Gastrocnemius medialis (tissue), 4 donors: Measurements from ENCODE around the gene DTHD1. TPM values are rescaled to one million over a fixed set of nuclear protein-coding genes. Genes with fewer than 3 reads are reported as not detected.

Experiments
- ATAC-seq, 2 donors: fragments of 150-250 bp; one replicate each; pipeline ENCODE4 v1.9.1; 2016
- DNase-seq, 2 donors: peaks; one replicate each; pipeline ENCODE4 v3.0.0-alpha.2; 2019
- H3K27ac ChIP-seq, 4 donors: fragments of 200-600 bp; sonication (generic); 1 replicate in 1 of 4; 2 replicates in 3 of 4; pipeline ENCODE4 v1.5.1; 2016 to 2018; ENCODE audit warnings: mild to moderate bottlenecking in 2 of 4, moderate library complexity in 1 of 4
- H3K27me3 ChIP-seq, 3 donors: fragments of 200-600 bp; sonication (generic) in 2 of 3; 1 replicate in 1 of 3; 2 replicates in 2 of 3; pipeline versions ENCODE4 v1.5.1 to v1.6.0; 2016 to 2019; ENCODE audit warnings: mild to moderate bottlenecking in 1 of 3, moderate library complexity in 1 of 3
- H3K36me3 ChIP-seq, 2 donors: fragments of 200-600 bp; sonication (generic) in 1 of 2; one replicate each; pipeline ENCODE4 v1.5.1; 2017 to 2018
- H3K4me1 ChIP-seq, 2 donors: fragments of 200-600 bp; sonication (generic) in 1 of 2; one replicate each; pipeline ENCODE4 v1.5.1; 2016 to 2017; ENCODE audit warnings: mild to moderate bottlenecking in 2 of 2
- H3K4me3 ChIP-seq, 4 donors: fragments of 200-600 bp; sonication (generic) in 3 of 4; 1 replicate in 1 of 4; 2 replicates in 3 of 4; pipeline ENCODE4 v1.5.1; 2016 to 2019; ENCODE audit warnings: mild to moderate bottlenecking in 2 of 4
- H3K9me3 ChIP-seq, 3 donors: fragments of 200-600 bp; sonication (generic) in 2 of 3; 1 replicate in 1 of 3; 2 replicates in 2 of 3; pipeline ENCODE4 v1.5.1; 2016 to 2019
- POLR2A ChIP-seq, 2 donors: fragments of 450-650 bp; IDR thresholded peaks; one replicate each; pipeline ENCODE4 v1.6.1; 2017; ENCODE audit warnings: antibody characterized with exemption in 2 of 2, mild to moderate bottlenecking in 2 of 2, moderate library complexity in 2 of 2
- in situ Hi-C, 4 donors: fragments of 200-750 bp; cut with MboI; loops; one replicate each; pipeline versions ENCODE4 v1.15.0 to v1.8.0; 2017; ENCODE audit warnings: low sequenced_read_pairs in 4 of 4
- intact Hi-C: fragments of 100-400 bp; cut with DNase I; formaldehyde crosslinking; loops from one replicate; pipeline ENCODE4 v1.15.1; 2023; ENCODE audit warnings: low total_unique reads
- total RNA-seq, 4 donors: library from RNA; depleted of rRNA; stranded (reverse); fragments of >200 nt; gene quantifications; one replicate each; pipeline versions ENCODE4 v1.1.0 to v1.2.3, GENCODE V29; 2016
- TF ChIP-seq, protein P1 (sequence below), 5 experiments: fragments of 450-650 bp in 3 of 5; fragments of 200-600 bp in 2 of 5; sonication (generic) in 2 of 5; IDR thresholded peaks in 4 of 5; conservative IDR thresholded peaks in 1 of 5; 1 replicate in 4 of 5; 2 replicates in 1 of 5; pipeline ENCODE4 v1.5.1; 2016 to 2019; ENCODE audit warnings: antibody characterized with exemption in 5 of 5, mild to moderate bottlenecking in 3 of 5, moderate library complexity in 3 of 5

Gene DTHD1
- total RNA-seq, 4 donors from 2014 or later = 0.10 TPM; not detected in 3

- H3K27ac ChIP-seq = no peak overlapping the region
- TF ChIP-seq, protein P1, sequence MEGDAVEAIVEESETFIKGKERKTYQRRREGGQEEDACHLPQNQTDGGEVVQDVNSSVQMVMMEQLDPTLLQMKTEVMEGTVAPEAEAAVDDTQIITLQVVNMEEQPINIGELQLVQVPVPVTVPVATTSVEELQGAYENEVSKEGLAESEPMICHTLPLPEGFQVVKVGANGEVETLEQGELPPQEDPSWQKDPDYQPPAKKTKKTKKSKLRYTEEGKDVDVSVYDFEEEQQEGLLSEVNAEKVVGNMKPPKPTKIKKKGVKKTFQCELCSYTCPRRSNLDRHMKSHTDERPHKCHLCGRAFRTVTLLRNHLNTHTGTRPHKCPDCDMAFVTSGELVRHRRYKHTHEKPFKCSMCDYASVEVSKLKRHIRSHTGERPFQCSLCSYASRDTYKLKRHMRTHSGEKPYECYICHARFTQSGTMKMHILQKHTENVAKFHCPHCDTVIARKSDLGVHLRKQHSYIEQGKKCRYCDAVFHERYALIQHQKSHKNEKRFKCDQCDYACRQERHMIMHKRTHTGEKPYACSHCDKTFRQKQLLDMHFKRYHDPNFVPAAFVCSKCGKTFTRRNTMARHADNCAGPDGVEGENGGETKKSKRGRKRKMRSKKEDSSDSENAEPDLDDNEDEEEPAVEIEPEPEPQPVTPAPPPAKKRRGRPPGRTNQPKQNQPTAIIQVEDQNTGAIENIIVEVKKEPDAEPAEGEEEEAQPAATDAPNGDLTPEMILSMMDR (IDR thresholded peaks at IDR 0.05 in 4 of 5, conservative IDR thresholded peaks at IDR 0.05 in 1 of 5) = no peak
- TF ChIP-seq POLR2A (IDR thresholded peaks at IDR 0.05) = no peak
- no peaks in the 10 kb centered on the region for H3K27me3 ChIP-seq
- H3K4me3 ChIP-seq = no peak overlapping the region
- intact Hi-C loops = no loop called here
- H3K9me3 ChIP-seq = no peaks in the 10 kb centered on the region
- H3K36me3 ChIP-seq = no peaks in the 10 kb centered on the region
- no peaks in the 10 kb centered on the region for H3K4me1 ChIP-seq
- ATAC-seq (no peak), DNase-seq (no peak)
- in situ Hi-C loops = no loop called here
Measured at GRCh38 chr4:36338973-36339372, 57.6 kb downstream of the DTHD1 start.

DNA sequence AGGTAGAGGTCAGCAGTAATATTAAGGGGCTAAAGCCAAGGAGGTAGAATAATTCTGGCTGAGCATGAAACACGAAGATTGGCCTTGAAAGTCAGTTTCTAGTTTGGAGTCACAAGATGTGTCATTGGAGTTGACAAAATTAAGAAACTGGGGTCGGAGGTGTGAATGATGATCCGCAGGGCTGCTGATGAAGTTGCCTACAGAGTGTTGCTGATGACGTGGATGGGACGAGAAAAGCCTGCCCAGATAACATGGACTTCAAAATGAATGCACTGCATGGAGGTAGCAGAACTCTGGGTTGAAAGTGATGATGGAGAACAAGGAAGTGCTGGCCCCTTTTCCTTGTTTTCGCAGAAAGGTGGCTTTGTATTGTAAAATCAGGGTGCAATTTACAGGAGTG is 60.5 kb downstream of the DTHD1 start:
- DNase-seq (no peak), ATAC-seq (no peak)
- Histone ChIP-seq H3K27ac (no peak overlapping the region), H3K4me1 (no peaks in the 10 kb centered on the region), H3K36me3 (no peaks in the 10 kb centered on the region), H3K4me3 (no peak overlapping the region), H3K9me3 (no peaks in the 10 kb centered on the region), H3K27me3 (no peaks in the 10 kb centered on the region)
- in situ Hi-C loops = no loop called here
- TF ChIP-seq, protein P1 (IDR thresholded peaks at IDR 0.05 in 4 of 5, conservative IDR thresholded peaks at IDR 0.05 in 1 of 5) = no peak
- TF ChIP-seq POLR2A (IDR thresholded peaks at IDR 0.05) = no peak
- intact Hi-C loops = no loop called here

- no peak for DNase-seq
- intact Hi-C loops = no loop called here
- Histone ChIP-seq H3K36me3 (no peaks in the 10 kb centered on the region), H3K4me1 (no peaks in the 10 kb centered on the region), H3K9me3 (no peaks in the 10 kb centered on the region), H3K4me3 (no peak overlapping the region), H3K27me3 (no peaks in the 10 kb centered on the region), H3K27ac (no peak overlapping the region)
- in situ Hi-C loops = no loop called here
- no peak for ATAC-seq
- TF ChIP-seq, protein P1 (IDR thresholded peaks at IDR 0.05 in 4 of 5, conservative IDR thresholded peaks at IDR 0.05 in 1 of 5) = no peak
- no peak for TF ChIP-seq POLR2A (IDR thresholded peaks at IDR 0.05)
Measured at GRCh38 chr4:36343501-36344175, 62.2 kb downstream of the DTHD1 start.

GRCh38 chr4:36348403-36348938 is 67.1 kb downstream of the DTHD1 start:
- Histone ChIP-seq H3K27me3 (no peaks in the 10 kb centered on the region), H3K27ac (no peak overlapping the region), H3K36me3 (no peaks in the 10 kb centered on the region), H3K4me1 (no peaks in the 10 kb centered on the region), H3K9me3 (no peaks in the 10 kb centered on the region), H3K4me3 (no peak overlapping the region)
- in situ Hi-C loops (no loop called here), intact Hi-C loops (no loop called here)
- TF ChIP-seq, protein P1 (IDR thresholded peaks at IDR 0.05 in 4 of 5, conservative IDR thresholded peaks at IDR 0.05 in 1 of 5) = no peak
- no peak for TF ChIP-seq POLR2A (IDR thresholded peaks at IDR 0.05)
- ATAC-seq (no peak), DNase-seq (no peak)
